Naive B cell (primary cell): ENCODE data around the gene SCYGR1. TPM values are rescaled to one million over a fixed set of nuclear protein-coding genes. Genes with fewer than 3 reads are reported as not detected.
"Not testable (repeated sequence)": the region's sequence is repeated elsewhere in the genome, so short reads cannot be mapped to it uniquely, and the experiment has no call there.

ENCODE experiments used
- ATAC-seq, 2 donors: fragments of 150-1000 bp; cut with Tn5 transposase; 2 replicates each; pipeline ENCODE4 v1.10.0; 2021; ENCODE audit warnings: low read depth in 2 of 2, mild to moderate bottlenecking in 2 of 2, moderate library complexity in 2 of 2
- DNase-seq: peaks from one replicate; pipeline ENCODE4 v3.0.0; 2022
- H3K27ac Mint-ChIP-seq, 6 donors: one replicate each; pipeline ENCODE4 v1.8.0; 2020 to 2022; ENCODE audit warnings: mild to moderate bottlenecking in 6 of 6, mixed read lengths in 6 of 6, moderate library complexity in 5 of 6, inconsistent platforms in 2 of 6
- H3K27me3 Mint-ChIP-seq, 3 donors: one replicate each; pipeline ENCODE4 v1.8.0; 2021 to 2022; ENCODE audit warnings: mixed read lengths in 3 of 3, mild to moderate bottlenecking in 1 of 3
- H3K36me3 Mint-ChIP-seq, 2 donors: one replicate each; pipeline ENCODE4 v1.8.0; 2020 to 2022; ENCODE audit warnings: mixed read lengths in 2 of 2, inconsistent platforms in 1 of 2, mild to moderate bottlenecking in 1 of 2
- H3K4me1 Mint-ChIP-seq, 3 donors: one replicate each; pipeline ENCODE4 v1.8.0; 2020 to 2022; ENCODE audit warnings: mixed read lengths in 3 of 3, inconsistent platforms in 1 of 3, mild to moderate bottlenecking in 1 of 3, moderate library complexity in 1 of 3
- H3K4me3 Mint-ChIP-seq, 8 donors: one replicate each; pipeline ENCODE4 v1.8.0; 2020 to 2022; ENCODE audit warnings: mild to moderate bottlenecking in 8 of 8, mixed read lengths in 8 of 8, moderate library complexity in 8 of 8, inconsistent platforms in 2 of 8
- H3K9me3 Mint-ChIP-seq, 7 donors: one replicate each; pipeline ENCODE4 v1.8.0; 2020 to 2022; ENCODE audit warnings: mixed read lengths in 7 of 7, mild to moderate bottlenecking in 5 of 7, inconsistent platforms in 2 of 7, moderate library complexity in 1 of 7
- polyA plus RNA-seq, 6 donors: library from polyadenylated mRNA; unstranded; fragments of 300-500 nt; fragmentation: Illumina TruSeq; gene quantifications; one replicate each; pipeline ENCODE4 v1.2.3, GENCODE V29; 2021; ENCODE audit warnings: low read depth in 6 of 6

The SCYGR1 gene
- polyA plus RNA-seq, 6 donors from 2014 or later, result not detected

GRCh38 chr2:227395556-227395955, 7.8 kb upstream of the SCYGR1 start:
- Mint-ChIP-seq H3K27me3 (no peaks in the 10 kb centered on the region), H3K27ac (peak overlapping the region in 3 of 6 donors; percentile 43 to 74 (median 59)), H3K36me3 (no peaks in the 10 kb centered on the region), H3K9me3 (no peaks in the 10 kb centered on the region), H3K4me1 (peaks cover 22 to 41% (median 35%) of the 10 kb centered on the region in 3 donors), H3K4me3 (no peak overlapping the region)
- DNase-seq (no peak), ATAC-seq (peak in 1 of 2 donors; percentile 20)

GRCh38 chr2:227394401-227394800, 6.7 kb upstream of the SCYGR1 start:
- no peaks in the 10 kb centered on the region for H3K27me3 Mint-ChIP-seq
- H3K9me3 Mint-ChIP-seq, result no peaks in the 10 kb centered on the region
- peak overlapping the region in 3 of 6 donors; percentile 67 to 95 (median 76) for H3K27ac Mint-ChIP-seq
- ATAC-seq (peak; percentile 42 to 58), DNase-seq (no peak)
- H3K4me3 Mint-ChIP-seq, result peak overlapping the region in 2 of 8 donors; percentile 5 to 49
- peaks cover 22 to 38% (median 35%) of the 10 kb centered on the region in 3 donors for H3K4me1 Mint-ChIP-seq
- no peaks in the 10 kb centered on the region for H3K36me3 Mint-ChIP-seq

GRCh38 chr2:227390468-227391256, 2.9 kb upstream of the SCYGR1 start:
- Mint-ChIP-seq H3K4me1 (peaks cover 27 to 45% (median 34%) of the 10 kb centered on the region in 3 donors), H3K27me3 (no peaks in the 10 kb centered on the region), H3K9me3 (no peaks in the 10 kb centered on the region), H3K27ac (peak overlapping the region in 4 of 6 donors; percentile 14 to 97 (median 58)), H3K36me3 (no peaks in the 10 kb centered on the region), H3K4me3 (no peak overlapping the region)
- no peak for DNase-seq
- ATAC-seq, result no peak

- H3K27me3 Mint-ChIP-seq, result no peaks in the 10 kb centered on the region
- DNase-seq (no peak), ATAC-seq (no peak)
- H3K4me1 Mint-ChIP-seq, result peaks cover 37 to 49% (median 42%) of the 10 kb centered on the region in 3 donors
- H3K4me3 Mint-ChIP-seq, result peak overlapping the region in 1 of 8 donors; percentile 71
- H3K36me3 Mint-ChIP-seq, result no peaks in the 10 kb centered on the region
- peak overlapping the region in 4 of 6 donors; percentile 19 to 87 (median 20) for H3K27ac Mint-ChIP-seq
- H3K9me3 Mint-ChIP-seq, result no peaks in the 10 kb centered on the region
These were observed 1.9 kb upstream of the SCYGR1 start for GRCh38 chr2:227389661-227390060.

GRCh38 chr2:227389231-227389630, 1.5 kb upstream of the SCYGR1 start:
- H3K4me3 Mint-ChIP-seq, result no peak overlapping the region
- H3K4me1 Mint-ChIP-seq, result peaks cover 33 to 48% (median 40%) of the 10 kb centered on the region in 3 donors
- no peaks in the 10 kb centered on the region for H3K36me3 Mint-ChIP-seq
- no peaks in the 10 kb centered on the region for H3K27me3 Mint-ChIP-seq
- ATAC-seq (no peak), DNase-seq (no peak)
- no peaks in the 10 kb centered on the region for H3K9me3 Mint-ChIP-seq
- H3K27ac Mint-ChIP-seq, result peak overlapping the region in 1 of 6 donors; percentile 95

GRCh38 chr2:227388537-227389011, 825 bp upstream of the SCYGR1 start:
- Mint-ChIP-seq H3K4me1 (peaks cover 37 to 43% (median 40%) of the 10 kb centered on the region in 3 donors), H3K27ac (peak overlapping the region in 5 of 6 donors; percentile 89 to 95 (median 91)), H3K9me3 (peaks cover 0 to 3% (median 0%) of the 10 kb centered on the region in 7 donors), H3K27me3 (no peaks in the 10 kb centered on the region), H3K36me3 (peaks cover 0 to 5% of the 10 kb centered on the region in 2 donors), H3K4me3 (no peak overlapping the region)
- ATAC-seq, result no peak
- DNase-seq, result no peak

GRCh38 chr2:227386630-227387029, 1.1 kb downstream of the SCYGR1 start:
- Mint-ChIP-seq H3K4me3 (no peak overlapping the region), H3K27me3 (no peaks in the 10 kb centered on the region), H3K4me1 (peaks cover 33 to 45% (median 39%) of the 10 kb centered on the region in 3 donors), H3K9me3 (peaks cover 0 to 9% (median 0%) of the 10 kb centered on the region in 7 donors), H3K27ac (peak overlapping the region; percentile 81 to 98 (median 96)), H3K36me3 (peaks cover 0 to 15% of the 10 kb centered on the region in 2 donors)
- DNase-seq (no peak), ATAC-seq (no peak)

- Mint-ChIP-seq H3K27me3 (no peaks in the 10 kb centered on the region), H3K9me3 (peaks cover 0 to 9% (median 0%) of the 10 kb centered on the region in 7 donors), H3K4me3 (peak overlapping the region in 2 of 8 donors; percentile 15 to 44), H3K36me3 (peaks cover 0 to 15% of the 10 kb centered on the region in 2 donors), H3K27ac (peak overlapping the region; percentile 74 to 96 (median 90)), H3K4me1 (peaks cover 32 to 45% (median 33%) of the 10 kb centered on the region in 3 donors)
- no peak for DNase-seq
- no peak for ATAC-seq
These were observed 4.1 kb downstream of the SCYGR1 start for GRCh38 chr2:227383686-227384085.

- H3K27me3 Mint-ChIP-seq, result not testable (repeated sequence)
These were observed 5.4 kb downstream of the SCYGR1 start for GRCh38 chr2:227382241-227382835.

GRCh38 chr2:227379095-227379494, 8.7 kb downstream of the SCYGR1 start, which contains the start of gene TM4SF20:
Gene TM4SF20, minus strand, starts transcription at chr2:227379306. Its CDS starts 38 bp downstream, at chr2:227379268.
- H3K36me3 Mint-ChIP-seq, result peaks cover 0 to 15% of the 10 kb centered on the region in 2 donors
- DNase-seq (no peak), ATAC-seq (no peak)
- H3K4me1 Mint-ChIP-seq, result peaks cover 4 to 14% (median 14%) of the 10 kb centered on the region in 3 donors
- peaks cover 0 to 9% (median 0%) of the 10 kb centered on the region in 7 donors for H3K9me3 Mint-ChIP-seq
- H3K4me3 Mint-ChIP-seq, result no peak within 1 kb of the TSS
- peak within 1 kb of the TSS in 4 of 6 donors; percentile 30 to 95 (median 64) for H3K27ac Mint-ChIP-seq
- peaks cover 0 to 8% (median 0%) of the 10 kb centered on the region in 3 donors for H3K27me3 Mint-ChIP-seq

More at GRCh38 chr2:227382241-227382835, 5.4 kb downstream of the SCYGR1 start:
- peak overlapping the region in 5 of 6 donors; percentile 70 to 95 (median 87) for H3K27ac Mint-ChIP-seq
- DNase-seq, H3K4me3 Mint-ChIP-seq, ATAC-seq, H3K9me3 Mint-ChIP-seq: not testable (repeated sequence)
- peaks cover 0 to 15% of the 10 kb centered on the region in 2 donors for H3K36me3 Mint-ChIP-seq
- peaks cover 26 to 41% (median 32%) of the 10 kb centered on the region in 3 donors for H3K4me1 Mint-ChIP-seq

- Mint-ChIP-seq H3K4me1 (peaks cover 4 to 11% (median 7%) of the 10 kb centered on the region in 3 donors), H3K9me3 (peaks cover 0 to 7% (median 0%) of the 10 kb centered on the region in 7 donors), H3K27me3 (peaks cover 0 to 8% (median under 1%) of the 10 kb centered on the region in 3 donors), H3K4me3 (no peak overlapping the region), H3K27ac (peak overlapping the region in 2 of 6 donors; percentile 2 to 17), H3K36me3 (peaks cover 0 to 8% of the 10 kb centered on the region in 2 donors)
- DNase-seq (no peak), ATAC-seq (no peak)
These were observed 9.4 kb downstream of the SCYGR1 start for GRCh38 chr2:227378371-227378782.

GRCh38 chr2:227377467-227378351, 10.0 kb downstream of the SCYGR1 start:
- H3K4me3 Mint-ChIP-seq, result no peak overlapping the region
- H3K9me3 Mint-ChIP-seq, result peaks cover 0 to 7% (median 0%) of the 10 kb centered on the region in 7 donors
- H3K36me3 Mint-ChIP-seq, result peaks cover 0 to 5% of the 10 kb centered on the region in 2 donors
- DNase-seq, result no peak
- peaks cover 3 to 8% (median 7%) of the 10 kb centered on the region in 3 donors for H3K27me3 Mint-ChIP-seq
- ATAC-seq, result no peak
- H3K4me1 Mint-ChIP-seq, result peaks cover 4 to 10% (median 5%) of the 10 kb centered on the region in 3 donors
- H3K27ac Mint-ChIP-seq, result peak overlapping the region in 3 of 6 donors; percentile 2 to 17 (median 16)
